COLO668 (cell line): ENCODE results near the gene LRRC39.
A peak's percentile ranks its signal among the peaks of the same experiment; 100 is the strongest.
"Not testable (repeated sequence)": the region's sequence is repeated elsewhere in the genome, so short reads cannot be mapped to it uniquely, and the experiment has no call there.

Source experiments
- DNase-seq: peaks from one replicate; lab custom pipeline; 2025; ENCODE audit not compliant: unreplicated experiment; lab: John Stamatoyannopoulos, UW

Gene LRRC39

GRCh38 chr1:100178091-100178490, at the start of gene LRRC39:
Gene LRRC39 (minus strand): TSS chr1:100178256. CDS start chr1:100168516, 9,740 bp downstream.
- DNase-seq, result no peak

GRCh38 chr1:100222428-100222827, 44.4 kb upstream of the LRRC39 start:
- no peak for DNase-seq

GRCh38 chr1:100219883-100220282, 41.8 kb upstream of the LRRC39 start:
- no peak for DNase-seq

- DNase-seq, result no peak
Measured at GRCh38 chr1:100219457-100219856, 41.4 kb upstream of the LRRC39 start.

GRCh38 chr1:100217834-100218233, 39.8 kb upstream of the LRRC39 start:
- DNase-seq, result no peak

- DNase-seq, result no peak
Measured at GRCh38 chr1:100215101-100215500, 37.0 kb upstream of the LRRC39 start.

GRCh38 chr1:100213141-100213540, 35.1 kb upstream of the LRRC39 start:
- no peak for DNase-seq

GRCh38 chr1:100206301-100206700, 28.2 kb upstream of the LRRC39 start:
- DNase-seq, result no peak

GRCh38 chr1:100205593-100205992, 27.5 kb upstream of the LRRC39 start:
- DNase-seq, result not testable (repeated sequence)

GRCh38 chr1:100205103-100205502, 27.0 kb upstream of the LRRC39 start:
- not testable (repeated sequence) for DNase-seq

GRCh38 chr1:100202703-100203102, 24.6 kb upstream of the LRRC39 start:
- not testable (repeated sequence) for DNase-seq

GRCh38 chr1:100200060-100200459, 22.0 kb upstream of the LRRC39 start:
- DNase-seq, result not testable (repeated sequence)

GRCh38 chr1:100198596-100198995, 20.5 kb upstream of the LRRC39 start:
- DNase-seq, result no peak

- peak; percentile 46 for DNase-seq
Measured at GRCh38 chr1:100188617-100189016, 10.6 kb upstream of the LRRC39 start.

GRCh38 chr1:100187912-100188311, 9.9 kb upstream of the LRRC39 start:
- DNase-seq, result no peak

GRCh38 chr1:100184536-100184935, 6.5 kb upstream of the LRRC39 start:
- DNase-seq, result no peak

GRCh38 chr1:100183370-100183769, 5.3 kb upstream of the LRRC39 start:
- no peak for DNase-seq

- DNase-seq, result no peak
Measured at GRCh38 chr1:100177295-100178041, 588 bp downstream of the LRRC39 start.

GRCh38 chr1:100168051-100168450, 10.0 kb downstream of the LRRC39 start:
- no peak for DNase-seq

GRCh38 chr1:100164702-100165101, 13.4 kb downstream of the LRRC39 start:
- no peak for DNase-seq

GRCh38 chr1:100164216-100164615, 13.8 kb downstream of the LRRC39 start:
- no peak for DNase-seq

- no peak for DNase-seq
Measured at GRCh38 chr1:100162881-100163280, 15.2 kb downstream of the LRRC39 start.

GRCh38 chr1:100152271-100152670, 25.8 kb downstream of the LRRC39 start:
- no peak for DNase-seq
